A673 (cell line): ENCODE data around the gene COL28A1. TPM values are rescaled to one million over a fixed set of nuclear protein-coding genes. Genes with fewer than 3 reads are reported as not detected.
A peak's percentile ranks its signal among the peaks of the same experiment; 100 is the strongest.

ENCODE experiments used
- BruUV-seq: library from RNA; stranded (reverse); fragments of 400-500 nt; replicated peaks from 2 replicates; lab custom pipeline; 2021; lab: Mats Ljungman, UMichigan
- CTCF ChIA-PET: fragments of 300-600 bp; sonication (Branson Sonifier 250); formaldehyde crosslinking; loops from one replicate; lab custom pipeline; 2022; ENCODE audit warnings: antibody characterized with exemption; lab: Charles Lee
- POLR2A ChIA-PET: fragments of 300-600 bp; sonication (Branson Sonifier 250); formaldehyde crosslinking; loops from one replicate; lab custom pipeline; 2022; ENCODE audit warnings: antibody characterized with exemption; ENCODE audit not compliant: low non-redundant PET; lab: Charles Lee
- DNase-seq: peaks from one replicate; pipeline ENCODE4 v3.0.0-alpha.2; 2015; ENCODE audit warnings: low spot score
- H3K27ac ChIP-seq: fragments of 200-600 bp; sonication (generic); 2 replicates; pipeline ENCODE4 v1.5.1; 2016; ENCODE audit warnings: mixed run types, low read depth, mild to moderate bottlenecking, mixed read lengths, antibody characterized with exemption, low read length; ENCODE audit not compliant: poor library complexity, severe bottlenecking
- H3K27me3 ChIP-seq: fragments of 200-600 bp; sonication (generic); replicated peaks from 2 replicates; pipeline ENCODE4 v1.6.1; 2017; ENCODE audit warnings: mixed run types, low read depth, mild to moderate bottlenecking, mixed read lengths, antibody characterized with exemption, low read length; ENCODE audit not compliant: insufficient read depth, poor library complexity
- H3K36me3 ChIP-seq: fragments of 200-600 bp; sonication (generic); 2 replicates; pipeline ENCODE4 v1.6.1; 2016; ENCODE audit warnings: mixed run types, mild to moderate bottlenecking, mixed read lengths, antibody characterized with exemption, low read length; ENCODE audit not compliant: insufficient read depth, poor library complexity, severe bottlenecking
- H3K4me1 ChIP-seq: fragments of 200-600 bp; sonication (generic); 2 replicates; pipeline ENCODE4 v1.6.1; 2017; ENCODE audit warnings: mixed run types, mild to moderate bottlenecking, mixed read lengths, antibody characterized with exemption, low read length; ENCODE audit not compliant: insufficient read depth, poor library complexity, severe bottlenecking
- H3K4me3 ChIP-seq: fragments of 200-600 bp; sonication (generic); 2 replicates; pipeline ENCODE4 v1.5.1; 2016; ENCODE audit warnings: low read depth, mixed run types, mild to moderate bottlenecking, mixed read lengths, low read length; ENCODE audit not compliant: poor library complexity, severe bottlenecking
- H3K9me3 ChIP-seq: fragments of 200-600 bp; sonication (generic); 2 replicates; pipeline ENCODE4 v1.6.1; 2016; ENCODE audit warnings: mixed run types, low read depth, mild to moderate bottlenecking, mixed read lengths, antibody characterized with exemption, low read length; ENCODE audit not compliant: poor library complexity, severe bottlenecking
- CTCF ChIP-seq: fragments of 300-800, 200-600 bp; sonication (generic); conservative IDR thresholded peaks from 2 replicates; pipeline ENCODE4 v1.5.1; 2017; ENCODE audit warnings: low read depth, mild to moderate bottlenecking, antibody characterized with exemption, low read length, moderate library complexity, mixed read lengths
- EZH2 ChIP-seq: fragments of 200-600 bp; sonication (generic); IDR thresholded peaks from 2 replicates; pipeline ENCODE4 v1.6.1; 2017; ENCODE audit warnings: borderline replicate concordance, low read depth, mild to moderate bottlenecking, mixed read lengths, antibody characterized with exemption, low read length; ENCODE audit not compliant: poor library complexity, severe bottlenecking
- intact Hi-C: fragments of 100-400 bp; cut with micrococcal nuclease; formaldehyde crosslinking; loops from one replicate; pipeline ENCODE4 v1.10.0; 2022; ENCODE audit not compliant: unreplicated experiment
- total RNA-seq: library from RNA; stranded (reverse); gene quantifications from 2 replicates; pipeline ENCODE4 v1.2.3, GENCODE V29; 2021

The COL28A1 gene
- total RNA-seq, 1 experiment from 2014 or later = 0.34 TPM

GRCh38 chr7:7527047-7527446 is 8.6 kb downstream of the COL28A1 start:
- H3K4me1 ChIP-seq = no peaks in the 10 kb centered on the region
- DNase-seq = no peak
- no peak overlapping the region for H3K27ac ChIP-seq
- no peaks in the 10 kb centered on the region for H3K9me3 ChIP-seq
- POLR2A ChIA-PET = no interaction called here
- H3K4me3 ChIP-seq = no peak overlapping the region
- TF ChIP-seq CTCF = no peak
- no peak for TF ChIP-seq EZH2
- intact Hi-C loops = no loop called here
- no peaks in the 10 kb centered on the region for H3K27me3 ChIP-seq
- CTCF ChIA-PET = no interaction called here
- no peaks in the 10 kb centered on the region for H3K36me3 ChIP-seq
- no TSS peak for BruUV-seq

GRCh38 chr7:7526006-7526405 is 9.7 kb downstream of the COL28A1 start:
- H3K9me3 ChIP-seq = no peaks in the 10 kb centered on the region
- BruUV-seq = no TSS peak
- DNase-seq = no peak
- no peaks in the 10 kb centered on the region for H3K27me3 ChIP-seq
- no peak overlapping the region for H3K4me3 ChIP-seq
- TF ChIP-seq CTCF = no peak
- H3K27ac ChIP-seq = no peak overlapping the region
- no peaks in the 10 kb centered on the region for H3K4me1 ChIP-seq
- no peaks in the 10 kb centered on the region for H3K36me3 ChIP-seq
- CTCF ChIA-PET = no interaction called here
- intact Hi-C loops = no loop called here
- POLR2A ChIA-PET = no interaction called here

- ChIA-PET CTCF (no interaction called here), POLR2A (no interaction called here)
- intact Hi-C loops = no loop called here
These were observed 11.6 kb downstream of the COL28A1 start for GRCh38 chr7:7524121-7524520.

More at GRCh38 chr7:7524121-7524520, 11.6 kb downstream of the COL28A1 start:
- Histone ChIP-seq H3K27ac (no peak overlapping the region), H3K9me3 (no peaks in the 10 kb centered on the region), H3K4me1 (no peaks in the 10 kb centered on the region), H3K27me3 (no peaks in the 10 kb centered on the region), H3K36me3 (no peaks in the 10 kb centered on the region), H3K4me3 (no peak overlapping the region)
- peak; percentile 17 for DNase-seq
- no TSS peak for BruUV-seq
- TF ChIP-seq CTCF = no peak
